ENCODE measurements around the gene TMSB10. TPM values are rescaled to one million over a fixed set of nuclear protein-coding genes. Genes with fewer than 3 reads are reported as not detected.
A peak's percentile ranks its signal among the peaks of the same experiment; 100 is the strongest.

Gene TMSB10
- total and polyA plus RNA-seq, 2 donors (not counting 1 experiment from before 2014, with no cell fraction given): 885 to 5,410 TPM

DNA sequence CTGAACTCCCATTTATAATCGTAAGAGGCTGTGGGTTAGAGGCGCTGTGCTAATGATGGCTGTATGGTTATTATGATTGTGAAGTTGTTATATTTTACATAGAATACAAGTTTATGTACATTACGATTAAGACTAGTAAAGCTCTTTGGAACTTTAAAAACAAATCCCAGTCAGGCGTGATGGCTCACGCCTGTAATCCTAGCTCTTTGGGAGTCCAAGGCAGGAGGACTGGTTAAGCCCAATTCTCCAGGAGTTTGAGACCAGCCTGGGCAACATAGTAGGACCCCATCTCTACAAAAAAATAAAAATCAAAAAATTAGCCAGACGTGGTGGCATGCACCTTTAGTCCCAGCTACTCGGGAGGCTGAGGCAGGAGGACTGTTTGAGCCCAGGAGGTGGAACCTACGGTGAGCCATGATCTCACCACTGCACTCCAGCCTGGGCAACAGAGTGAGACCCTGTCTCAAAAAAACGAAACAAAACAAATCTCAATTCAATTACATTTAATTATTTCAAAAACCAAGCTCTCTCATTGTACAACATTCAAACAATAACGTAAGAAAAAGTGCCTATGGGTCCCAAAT is 41.6 kb downstream of the TMSB10 start:
- DNase-seq (no peak), ATAC-seq (ENCODE audit: low read depth) (no peak)
- no peaks in the 10 kb centered on the region for H3K27me3 ChIP-seq (replicated peaks in 1 of 4; ENCODE audit: control extremely low read depth in 1 of 4, control insufficient read depth in 3 of 4, insufficient read depth in 4 of 4, low read length in 3 of 4)
- peak overlapping the region; percentile 41 for H3K9ac ChIP-seq (ENCODE audit: low read length)
- no peaks in the 10 kb centered on the region for H3K36me3 ChIP-seq (replicated peaks in 1 of 2; ENCODE audit: control extremely low read depth in 1 of 2, control insufficient read depth in 1 of 2, extremely low read depth in 1 of 2, insufficient read depth in 2 of 2, low read length in 1 of 2)
- H3K4me2 ChIP-seq (replicated peaks; ENCODE audit: low read depth, low read length, poor library complexity, severe bottlenecking): peak overlapping the region; percentile 71
- ChIA-PET CTCF (interaction anchor here (0.5 to 11.9 kb wide), 18 partner anchors 9 to 449 kb away, joined by 3 to 168 read pairs (median 8); partner anchors contain the start of genes KCMF1, TGOLN2 and TMSB10), POLR2A (interaction anchor here (0.5 to 2.5 kb wide), 6 partner anchors 15 to 67 kb away, joined by 3 to 28 read pairs (median 5); partner anchors contain the start of gene KCMF1)
- H2AFZ ChIP-seq (ENCODE audit: insufficient read depth, low read depth, low read length, poor library complexity, severe bottlenecking): peak overlapping the region; percentile 71
- Mint-ChIP-seq H3K27me3 (no peaks in the 10 kb centered on the region), H3K4me3 (peak overlapping the region; percentile 79), H3K27ac (peak overlapping the region; percentile 93), H3K4me1 (peaks cover 42% of the 10 kb centered on the region), H3K9me3 (ENCODE audit: insufficient read depth) (no peaks in the 10 kb centered on the region)
- TF ChIP-seq EZH2 (IDR thresholded peaks at IDR 0.05; ENCODE audit: borderline replicate concordance, insufficient read depth, low read depth, low read length, poor library complexity, severe bottlenecking): no peak
- TF ChIP-seq, protein P1, sequence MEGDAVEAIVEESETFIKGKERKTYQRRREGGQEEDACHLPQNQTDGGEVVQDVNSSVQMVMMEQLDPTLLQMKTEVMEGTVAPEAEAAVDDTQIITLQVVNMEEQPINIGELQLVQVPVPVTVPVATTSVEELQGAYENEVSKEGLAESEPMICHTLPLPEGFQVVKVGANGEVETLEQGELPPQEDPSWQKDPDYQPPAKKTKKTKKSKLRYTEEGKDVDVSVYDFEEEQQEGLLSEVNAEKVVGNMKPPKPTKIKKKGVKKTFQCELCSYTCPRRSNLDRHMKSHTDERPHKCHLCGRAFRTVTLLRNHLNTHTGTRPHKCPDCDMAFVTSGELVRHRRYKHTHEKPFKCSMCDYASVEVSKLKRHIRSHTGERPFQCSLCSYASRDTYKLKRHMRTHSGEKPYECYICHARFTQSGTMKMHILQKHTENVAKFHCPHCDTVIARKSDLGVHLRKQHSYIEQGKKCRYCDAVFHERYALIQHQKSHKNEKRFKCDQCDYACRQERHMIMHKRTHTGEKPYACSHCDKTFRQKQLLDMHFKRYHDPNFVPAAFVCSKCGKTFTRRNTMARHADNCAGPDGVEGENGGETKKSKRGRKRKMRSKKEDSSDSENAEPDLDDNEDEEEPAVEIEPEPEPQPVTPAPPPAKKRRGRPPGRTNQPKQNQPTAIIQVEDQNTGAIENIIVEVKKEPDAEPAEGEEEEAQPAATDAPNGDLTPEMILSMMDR (IDR thresholded peaks at IDR 0.05): no peak
- intact Hi-C loops (cut with micrococcal nuclease): no loop called here
- H3K27ac ChIP-seq (ENCODE audit: low read length in 2 of 2): peak overlapping the region; percentile 78 to 87
- no peaks in the 10 kb centered on the region for H3K9me3 ChIP-seq (ENCODE audit: control extremely low read depth in 1 of 3, control insufficient read depth in 2 of 3, insufficient read depth in 1 of 3, low read length in 2 of 3)
- 98% methylated on average over 6 of the region's 10 CpGs for WGBS (ENCODE audit: insufficient coverage)
- H4K20me1 ChIP-seq (ENCODE audit: control insufficient read depth, insufficient read depth, low read length, poor library complexity, severe bottlenecking): no peaks in the 10 kb centered on the region
- H3K4me3 ChIP-seq (ENCODE audit: control extremely low read depth in 1 of 5, extremely low read depth in 1 of 5, insufficient read depth in 1 of 5, low read depth in 2 of 5, low read length in 4 of 5): no peak overlapping the region
- no peaks in the 10 kb centered on the region for H3K79me2 ChIP-seq (ENCODE audit: control insufficient read depth, insufficient read depth, low read length)
- peaks cover 41 to 49% of the 10 kb centered on the region in 2 donors for H3K4me1 ChIP-seq (ENCODE audit: control insufficient read depth in 2 of 2, insufficient read depth in 2 of 2, low read length in 2 of 2)

DNA sequence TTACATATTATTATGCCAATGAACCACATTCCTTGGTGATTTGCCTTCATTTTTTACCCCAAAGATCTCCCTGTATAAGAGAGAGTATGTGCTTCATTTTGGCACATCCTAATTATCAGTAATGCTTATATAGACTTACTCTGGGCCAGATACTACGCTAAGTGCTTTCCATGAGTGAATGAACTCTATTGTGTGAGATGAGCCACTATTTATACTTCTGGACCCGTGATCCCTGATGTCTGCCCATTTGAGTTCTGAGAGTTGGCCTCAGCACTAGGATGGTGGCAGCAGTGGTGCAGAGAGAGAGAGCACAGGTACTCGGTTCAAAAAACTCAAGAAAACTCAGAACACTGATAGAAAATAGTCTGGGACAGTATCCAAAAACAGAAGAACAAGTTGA is 48.1 kb downstream of the TMSB10 start:
- no peak overlapping the region for H3K4me3 Mint-ChIP-seq
- DNase-seq (no peak), ATAC-seq (ENCODE audit: low read depth) (no peak)
- H3K36me3 ChIP-seq (replicated peaks in 1 of 2; ENCODE audit: control extremely low read depth in 1 of 2, control insufficient read depth in 1 of 2, extremely low read depth in 1 of 2, insufficient read depth in 2 of 2, low read length in 1 of 2): no peaks in the 10 kb centered on the region
- H3K9me3 ChIP-seq (ENCODE audit: control extremely low read depth in 1 of 3, control insufficient read depth in 2 of 3, insufficient read depth in 1 of 3, low read length in 2 of 3): no peaks in the 10 kb centered on the region
- no peaks in the 10 kb centered on the region for H3K27me3 ChIP-seq (replicated peaks in 1 of 4; ENCODE audit: control extremely low read depth in 1 of 4, control insufficient read depth in 3 of 4, insufficient read depth in 4 of 4, low read length in 3 of 4)
- H3K27me3 Mint-ChIP-seq: no peaks in the 10 kb centered on the region
- no peak overlapping the region for H3K4me3 ChIP-seq (ENCODE audit: control extremely low read depth in 1 of 5, extremely low read depth in 1 of 5, insufficient read depth in 1 of 5, low read depth in 2 of 5, low read length in 4 of 5)
- H3K4me2 ChIP-seq (replicated peaks; ENCODE audit: low read depth, low read length, poor library complexity, severe bottlenecking): no peak overlapping the region
- WGBS (ENCODE audit: insufficient coverage): 94% methylated on average over 2 of the region's 3 CpGs
- no peak overlapping the region for H3K27ac Mint-ChIP-seq
- intact Hi-C loops (cut with micrococcal nuclease): no loop called here
- peaks cover 6% of the 10 kb centered on the region for H3K4me1 Mint-ChIP-seq
- no peaks in the 10 kb centered on the region for H3K9me3 Mint-ChIP-seq (ENCODE audit: insufficient read depth)
- ChIA-PET CTCF (no interaction called here), POLR2A (interaction anchor here (1.0 kb wide), 1 partner anchor 47 kb away, joined by 3 read pairs; no protein-coding TSS in a partner anchor)
- no peaks in the 10 kb centered on the region for H3K4me1 ChIP-seq (ENCODE audit: control insufficient read depth in 2 of 2, insufficient read depth in 2 of 2, low read length in 2 of 2)
- no peak overlapping the region for H2AFZ ChIP-seq (ENCODE audit: insufficient read depth, low read depth, low read length, poor library complexity, severe bottlenecking)
- no peak overlapping the region for H3K9ac ChIP-seq (ENCODE audit: low read length)
- H3K79me2 ChIP-seq (ENCODE audit: control insufficient read depth, insufficient read depth, low read length): no peaks in the 10 kb centered on the region
- H3K27ac ChIP-seq (ENCODE audit: low read length in 2 of 2): no peak overlapping the region
- no peaks in the 10 kb centered on the region for H4K20me1 ChIP-seq (ENCODE audit: control insufficient read depth, insufficient read depth, low read length, poor library complexity, severe bottlenecking)
- TF ChIP-seq, protein P1 (IDR thresholded peaks at IDR 0.05): no peak
- no peak for TF ChIP-seq EZH2 (IDR thresholded peaks at IDR 0.05; ENCODE audit: borderline replicate concordance, insufficient read depth, low read depth, low read length, poor library complexity, severe bottlenecking)

Measured in B cell (primary cell).